SK-N-SH (cell line): ENCODE measurements around the gene TGFA. TPM values are rescaled to one million over a fixed set of nuclear protein-coding genes. Genes with fewer than 3 reads are reported as not detected.

Source experiments
- CTCF ChIA-PET: fragments of 300-600, 350-600 bp; formaldehyde crosslinking; extraction: SDS; loops from one replicate; lab custom pipeline; 2021; lab: Yijun Ruan, JAX
- POLR2A ChIA-PET: fragments of 350-600 bp; sonication (Branson Sonifier 250); formaldehyde crosslinking; extraction: SDS; loops from one replicate; lab custom pipeline; 2020; ENCODE audit warnings: antibody characterized with exemption, inconsistent platforms; lab: Yijun Ruan, JAX
- DNase-seq: peaks from one replicate; pipeline ENCODE4 v3.0.0; 2012
- H2AFZ ChIP-seq: fragments of 200-600 bp; sonication (generic); 2 replicates; pipeline ENCODE4 v1.8.1; 2016; ENCODE audit warnings: antibody characterized with exemption, mild to moderate bottlenecking, low read depth
- H3F3A ChIP-seq: fragments of 200-600 bp; sonication (generic); replicated peaks from 2 replicates; pipeline ENCODE3; 2016; ENCODE audit warnings: antibody characterized with exemption, mild to moderate bottlenecking; ENCODE audit not compliant: insufficient read depth
- H3K27ac ChIP-seq, 2 experiments: fragments of 200-500 bp in 1 of 2; fragments of 200-600 bp in 1 of 2; sonication (Bioruptor generic) in 1 of 2; sonication (generic), shearing (Covaris generic) in 1 of 2; 2 replicates each; pipeline versions ENCODE4 v1.5.1 to v1.6.1; 2014 to 2016; ENCODE audit warnings: low read depth in 2 of 2, inconsistent platforms in 1 of 2, low read length in 1 of 2, mild to moderate bottlenecking in 1 of 2, mixed read lengths in 1 of 2
- H3K27me3 ChIP-seq: fragments of 200-600 bp; sonication (generic), shearing (Covaris generic); 2 replicates; pipeline ENCODE4 v1.6.1; 2016; ENCODE audit warnings: mixed run types; ENCODE audit not compliant: insufficient read depth
- H3K36me3 ChIP-seq, 2 experiments: fragments of 200-500 bp in 1 of 2; fragments of 200-600 bp in 1 of 2; sonication (Bioruptor generic) in 1 of 2; sonication (generic) in 1 of 2; replicated peaks in 1 of 2; 2 replicates each; pipeline versions ENCODE3 to v1.5.1; 2014 to 2016; ENCODE audit warnings: low read length in 1 of 2, mild to moderate bottlenecking in 1 of 2; ENCODE audit not compliant: insufficient read depth in 2 of 2, control insufficient read depth in 1 of 2
- H3K4me1 ChIP-seq, 2 experiments: fragments of 200-500 bp in 1 of 2; fragments of 200-600 bp in 1 of 2; sonication (Bioruptor generic) in 1 of 2; sonication (generic), shearing (Covaris generic) in 1 of 2; 2 replicates each; pipeline versions ENCODE4 v1.5.1 to v1.6.1; 2014 to 2016; ENCODE audit warnings: low read depth in 1 of 2, low read length in 1 of 2, mixed run types in 1 of 2; ENCODE audit not compliant: insufficient read depth in 2 of 2, control insufficient read depth in 1 of 2
- H3K4me2 ChIP-seq: fragments of 200-600 bp; sonication (generic), shearing (Covaris generic); 2 replicates; pipeline ENCODE4 v1.6.1; 2017; ENCODE audit warnings: mixed run types
- H3K4me3 ChIP-seq, 2 experiments: fragments of 200-500 bp in 1 of 2; fragments of 200-600 bp in 1 of 2; sonication (Bioruptor generic) in 1 of 2; sonication (generic), shearing (Covaris generic) in 1 of 2; 2 replicates each; pipeline versions ENCODE4 v1.5.1 to v1.8.1; 2014 to 2016; ENCODE audit warnings: low read depth in 2 of 2, inconsistent platforms in 1 of 2, low read length in 1 of 2, mild to moderate bottlenecking in 1 of 2, mixed read lengths in 1 of 2, moderate library complexity in 1 of 2
- H3K79me2 ChIP-seq: fragments of 200-600 bp; sonication (generic); 2 replicates; pipeline ENCODE4 v1.8.1; 2017; ENCODE audit warnings: mild to moderate bottlenecking; ENCODE audit not compliant: insufficient read depth
- H3K9ac ChIP-seq: fragments of 200-600 bp; sonication (generic); 2 replicates; pipeline ENCODE4 v1.6.1; 2017; ENCODE audit warnings: mixed run types
- H3K9me2 ChIP-seq: fragments of 200-600 bp; sonication (generic); 2 replicates; pipeline ENCODE4 v1.6.1; 2017; ENCODE audit warnings: mixed run types
- H3K9me3 ChIP-seq: fragments of 200-600 bp; sonication (generic); 2 replicates; pipeline ENCODE4 v1.6.1; 2017; ENCODE audit warnings: mixed run types, mild to moderate bottlenecking, moderate library complexity
- H4K20me1 ChIP-seq: fragments of 200-600 bp; sonication (generic); 2 replicates; pipeline ENCODE4 v1.6.1; 2017; ENCODE audit warnings: mild to moderate bottlenecking, mixed run types; ENCODE audit not compliant: insufficient read depth
- CHD2 ChIP-seq: fragments of 150-350 bp; IDR thresholded peaks from 2 replicates; pipeline ENCODE4 v1.6.1; 2018; ENCODE audit warnings: low read length; ENCODE audit not compliant: partially characterized antibody
- EP300 ChIP-seq, 2 experiments: IDR thresholded peaks; 2 replicates each; pipeline versions ENCODE4 v1.4.0 to v1.6.1; 2012; ENCODE audit warnings: borderline replicate concordance in 1 of 2, low read depth in 1 of 2, low read length in 1 of 2
- EZH2phosphoT487 ChIP-seq: fragments of 200-600 bp; sonication (generic); IDR thresholded peaks from 2 replicates; pipeline ENCODE4 v1.6.1; 2017; ENCODE audit warnings: low read depth, mixed run types, mild to moderate bottlenecking, antibody characterized with exemption, moderate library complexity, borderline replicate concordance
- FOXJ3 ChIP-seq: sonication (generic); formaldehyde crosslinking; IDR thresholded peaks from 2 replicates; pipeline ENCODE4 v1.5.1; 2020; ENCODE audit warnings: mild to moderate bottlenecking, missing genetic modification reagents
- FOXM1 ChIP-seq: IDR thresholded peaks from 2 replicates; pipeline ENCODE4 v1.4.0; 2012; ENCODE audit warnings: low read depth, mild to moderate bottlenecking
- GABPA ChIP-seq: IDR thresholded peaks from 2 replicates; pipeline ENCODE4 v1.4.0; 2012; ENCODE audit warnings: low read depth, mild to moderate bottlenecking
- JUND ChIP-seq: IDR thresholded peaks from 2 replicates; pipeline ENCODE4 v1.4.0; 2012
- MEF2A ChIP-seq: IDR thresholded peaks from 2 replicates; pipeline ENCODE4 v1.4.0; 2012; ENCODE audit warnings: low read depth, borderline replicate concordance
- MXI1 ChIP-seq: IDR thresholded peaks from 2 replicates; pipeline ENCODE4 v1.6.1; 2012; ENCODE audit warnings: mild to moderate bottlenecking, low read depth, low read length, improper control_type of control experiment
- RAD21 ChIP-seq: IDR thresholded peaks from 2 replicates; pipeline ENCODE4 v1.6.1; 2012; ENCODE audit warnings: mild to moderate bottlenecking, low read length
- RCOR1 ChIP-seq: fragments of 150-350 bp; IDR thresholded peaks from 2 replicates; pipeline ENCODE4 v1.6.1; 2017; ENCODE audit warnings: antibody characterized with exemption, low read length
- RXRA ChIP-seq: IDR thresholded peaks from 2 replicates; pipeline ENCODE4 v1.4.0; 2012; ENCODE audit warnings: low read depth, mild to moderate bottlenecking, borderline replicate concordance
- TCF12 ChIP-seq: IDR thresholded peaks from 2 replicates; pipeline ENCODE4 v1.4.0; 2012
- WGBS: methylation state at CpG from one replicate; pipeline ENCODE4 v1.1.6; 2017; ENCODE audit warnings: low lambda C conversion rate; 5-methylcytosine and 5-hydroxymethylcytosine counted together
- polyA plus RNA-seq, 3 experiments: library from polyadenylated mRNA; depleted of rRNA; stranded (reverse); fragments of >200 nt; gene quantifications; 2 replicates each; pipeline ENCODE4 v1.2.3, GENCODE V29; 2012
- TF ChIP-seq, protein P1 (sequence below): IDR thresholded peaks from 2 replicates; pipeline ENCODE4 v1.4.0; 2012; ENCODE audit warnings: low read depth, borderline replicate concordance
- TF ChIP-seq, protein P2 (sequence below): IDR thresholded peaks from 2 replicates; pipeline ENCODE4 v1.4.0; 2012; ENCODE audit warnings: low read depth, borderline replicate concordance
- TF ChIP-seq, protein P3 (sequence below): fragments of 150-350 bp; IDR thresholded peaks from 2 replicates; pipeline ENCODE4 v1.6.1; 2016; ENCODE audit warnings: mild to moderate bottlenecking, low read depth, low read length
- TF ChIP-seq, protein P4 (sequence below): fragments of 150-350 bp; IDR thresholded peaks from 2 replicates; pipeline ENCODE4 v1.6.1; 2017; ENCODE audit warnings: antibody characterized with exemption, low read length, low read depth, borderline replicate concordance
- TF ChIP-seq, protein P5 (sequence below): IDR thresholded peaks from 2 replicates; pipeline ENCODE4 v1.6.1; 2012; ENCODE audit warnings: mild to moderate bottlenecking, low read depth, low read length, moderate library complexity

The TGFA gene
- polyA plus RNA-seq, 1 of the 3 experiments (the other 2 are of a cell fraction) = not detected

DNA sequence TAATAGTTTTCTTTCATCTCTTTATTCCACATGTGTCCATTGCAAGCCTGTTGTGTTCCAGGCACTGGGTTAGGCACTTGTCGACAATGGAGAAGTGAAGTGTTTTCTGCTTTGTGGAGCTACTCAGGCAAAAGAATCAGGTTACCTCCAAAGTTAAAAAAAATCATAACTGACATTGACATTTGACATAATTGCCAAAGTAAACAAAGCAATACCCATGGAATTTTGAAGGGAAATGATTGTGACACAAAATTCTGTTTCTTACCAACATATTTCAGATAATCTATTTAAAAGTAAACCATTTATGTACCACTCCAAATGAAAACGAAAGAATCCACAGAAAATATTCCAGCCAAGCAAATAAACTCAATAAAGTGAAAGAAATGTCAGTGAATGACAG lies 6.4 kb upstream of the TGFA start:
- ChIA-PET CTCF (interaction anchor here (0.7 to 1.1 kb wide), 3 partner anchors 8 to 256 kb away, joined by 3 read pairs; no protein-coding TSS in a partner anchor), POLR2A (no interaction called here)
- 41% methylated on average over 2 of the region's 2 CpGs for WGBS
- no peak overlapping the region for H3K27ac ChIP-seq
- no peaks in the 10 kb centered on the region for H3K36me3 ChIP-seq
- H4K20me1 ChIP-seq = no peaks in the 10 kb centered on the region
- no peak overlapping the region for H3K4me2 ChIP-seq
- H3K9ac ChIP-seq = no peak overlapping the region
- no peak overlapping the region for H2AFZ ChIP-seq
- no peaks in the 10 kb centered on the region for H3K9me3 ChIP-seq
- H3K4me1 ChIP-seq = no peaks in the 10 kb centered on the region
- peaks cover 13% of the 10 kb centered on the region; the same call in 1 of the 2 replicates for H3K27me3 ChIP-seq
- no peaks in the 10 kb centered on the region for H3K9me2 ChIP-seq
- no peak overlapping the region for H3K4me3 ChIP-seq
- no peaks in the 10 kb centered on the region for H3K79me2 ChIP-seq
- no peak for DNase-seq
- TF ChIP-seq MXI1 (no peak), FOXJ3 (CRISPR knock-in tag) (no peak), GABPA (no peak), TCF12 (no peak), CHD2 (no peak), MEF2A (no peak), RAD21 (no peak), JUND (no peak), FOXM1 (no peak), RCOR1 (no peak), EZH2phosphoT487 (no peak), EP300 (IDR thresholded peaks at IDR 0.05; ENCODE audit: borderline replicate concordance in 1 of 2, low read depth in 1 of 2, low read length in 1 of 2) (no peak), RXRA (no peak)
- TF ChIP-seq, protein P1, sequence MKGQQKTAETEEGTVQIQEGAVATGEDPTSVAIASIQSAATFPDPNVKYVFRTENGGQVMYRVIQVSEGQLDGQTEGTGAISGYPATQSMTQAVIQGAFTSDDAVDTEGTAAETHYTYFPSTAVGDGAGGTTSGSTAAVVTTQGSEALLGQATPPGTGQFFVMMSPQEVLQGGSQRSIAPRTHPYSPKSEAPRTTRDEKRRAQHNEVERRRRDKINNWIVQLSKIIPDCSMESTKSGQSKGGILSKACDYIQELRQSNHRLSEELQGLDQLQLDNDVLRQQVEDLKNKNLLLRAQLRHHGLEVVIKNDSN = no peak
- TF ChIP-seq, protein P2, sequence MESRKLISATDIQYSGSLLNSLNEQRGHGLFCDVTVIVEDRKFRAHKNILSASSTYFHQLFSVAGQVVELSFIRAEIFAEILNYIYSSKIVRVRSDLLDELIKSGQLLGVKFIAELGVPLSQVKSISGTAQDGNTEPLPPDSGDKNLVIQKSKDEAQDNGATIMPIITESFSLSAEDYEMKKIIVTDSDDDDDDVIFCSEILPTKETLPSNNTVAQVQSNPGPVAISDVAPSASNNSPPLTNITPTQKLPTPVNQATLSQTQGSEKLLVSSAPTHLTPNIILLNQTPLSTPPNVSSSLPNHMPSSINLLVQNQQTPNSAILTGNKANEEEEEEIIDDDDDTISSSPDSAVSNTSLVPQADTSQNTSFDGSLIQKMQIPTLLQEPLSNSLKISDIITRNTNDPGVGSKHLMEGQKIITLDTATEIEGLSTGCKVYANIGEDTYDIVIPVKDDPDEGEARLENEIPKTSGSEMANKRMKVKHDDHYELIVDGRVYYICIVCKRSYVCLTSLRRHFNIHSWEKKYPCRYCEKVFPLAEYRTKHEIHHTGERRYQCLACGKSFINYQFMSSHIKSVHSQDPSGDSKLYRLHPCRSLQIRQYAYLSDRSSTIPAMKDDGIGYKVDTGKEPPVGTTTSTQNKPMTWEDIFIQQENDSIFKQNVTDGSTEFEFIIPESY = no peak
- TF ChIP-seq, protein P3, sequence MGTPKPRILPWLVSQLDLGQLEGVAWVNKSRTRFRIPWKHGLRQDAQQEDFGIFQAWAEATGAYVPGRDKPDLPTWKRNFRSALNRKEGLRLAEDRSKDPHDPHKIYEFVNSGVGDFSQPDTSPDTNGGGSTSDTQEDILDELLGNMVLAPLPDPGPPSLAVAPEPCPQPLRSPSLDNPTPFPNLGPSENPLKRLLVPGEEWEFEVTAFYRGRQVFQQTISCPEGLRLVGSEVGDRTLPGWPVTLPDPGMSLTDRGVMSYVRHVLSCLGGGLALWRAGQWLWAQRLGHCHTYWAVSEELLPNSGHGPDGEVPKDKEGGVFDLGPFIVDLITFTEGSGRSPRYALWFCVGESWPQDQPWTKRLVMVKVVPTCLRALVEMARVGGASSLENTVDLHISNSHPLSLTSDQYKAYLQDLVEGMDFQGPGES = no peak
- TF ChIP-seq, protein P4, sequence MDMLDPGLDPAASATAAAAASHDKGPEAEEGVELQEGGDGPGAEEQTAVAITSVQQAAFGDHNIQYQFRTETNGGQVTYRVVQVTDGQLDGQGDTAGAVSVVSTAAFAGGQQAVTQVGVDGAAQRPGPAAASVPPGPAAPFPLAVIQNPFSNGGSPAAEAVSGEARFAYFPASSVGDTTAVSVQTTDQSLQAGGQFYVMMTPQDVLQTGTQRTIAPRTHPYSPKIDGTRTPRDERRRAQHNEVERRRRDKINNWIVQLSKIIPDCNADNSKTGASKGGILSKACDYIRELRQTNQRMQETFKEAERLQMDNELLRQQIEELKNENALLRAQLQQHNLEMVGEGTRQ = no peak
- TF ChIP-seq, protein P5, sequence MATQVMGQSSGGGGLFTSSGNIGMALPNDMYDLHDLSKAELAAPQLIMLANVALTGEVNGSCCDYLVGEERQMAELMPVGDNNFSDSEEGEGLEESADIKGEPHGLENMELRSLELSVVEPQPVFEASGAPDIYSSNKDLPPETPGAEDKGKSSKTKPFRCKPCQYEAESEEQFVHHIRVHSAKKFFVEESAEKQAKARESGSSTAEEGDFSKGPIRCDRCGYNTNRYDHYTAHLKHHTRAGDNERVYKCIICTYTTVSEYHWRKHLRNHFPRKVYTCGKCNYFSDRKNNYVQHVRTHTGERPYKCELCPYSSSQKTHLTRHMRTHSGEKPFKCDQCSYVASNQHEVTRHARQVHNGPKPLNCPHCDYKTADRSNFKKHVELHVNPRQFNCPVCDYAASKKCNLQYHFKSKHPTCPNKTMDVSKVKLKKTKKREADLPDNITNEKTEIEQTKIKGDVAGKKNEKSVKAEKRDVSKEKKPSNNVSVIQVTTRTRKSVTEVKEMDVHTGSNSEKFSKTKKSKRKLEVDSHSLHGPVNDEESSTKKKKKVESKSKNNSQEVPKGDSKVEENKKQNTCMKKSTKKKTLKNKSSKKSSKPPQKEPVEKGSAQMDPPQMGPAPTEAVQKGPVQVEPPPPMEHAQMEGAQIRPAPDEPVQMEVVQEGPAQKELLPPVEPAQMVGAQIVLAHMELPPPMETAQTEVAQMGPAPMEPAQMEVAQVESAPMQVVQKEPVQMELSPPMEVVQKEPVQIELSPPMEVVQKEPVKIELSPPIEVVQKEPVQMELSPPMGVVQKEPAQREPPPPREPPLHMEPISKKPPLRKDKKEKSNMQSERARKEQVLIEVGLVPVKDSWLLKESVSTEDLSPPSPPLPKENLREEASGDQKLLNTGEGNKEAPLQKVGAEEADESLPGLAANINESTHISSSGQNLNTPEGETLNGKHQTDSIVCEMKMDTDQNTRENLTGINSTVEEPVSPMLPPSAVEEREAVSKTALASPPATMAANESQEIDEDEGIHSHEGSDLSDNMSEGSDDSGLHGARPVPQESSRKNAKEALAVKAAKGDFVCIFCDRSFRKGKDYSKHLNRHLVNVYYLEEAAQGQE = no peak
- TF ChIP-seq, all 33 proteins: peak for 0
- no peaks in the 10 kb centered on the region for H3F3A ChIP-seq
